Measurements from ENCODE around the gene NTHL1. TPM values are rescaled to one million over a fixed set of nuclear protein-coding genes. Genes with fewer than 3 reads are reported as not detected.
A peak's percentile ranks its signal among the peaks of the same experiment; 100 is the strongest.

NTHL1 gene
- total RNA-seq, 1 donor from 2014 or later = 44.0 TPM

- Histone ChIP-seq H3K4me3 (ENCODE audit: low read depth, low read length) (no peak overlapping the region), H3K36me3 (ENCODE audit: control insufficient read depth, insufficient read depth, low read length) (no peaks in the 10 kb centered on the region), H3K27me3 (ENCODE audit: control insufficient read depth, insufficient read depth, low read length) (no peaks in the 10 kb centered on the region)
- no peak for TF ChIP-seq CTCF (IDR thresholded peaks at IDR 0.05; ENCODE audit: insufficient read depth, low read length, severe bottlenecking)
- FAIRE-seq = no peak
- DNase-seq (ENCODE audit: low read depth) = no peak
Measured at GRCh38 chr16:2044541-2044940, 3.1 kb downstream of the NTHL1 start.

DNA sequence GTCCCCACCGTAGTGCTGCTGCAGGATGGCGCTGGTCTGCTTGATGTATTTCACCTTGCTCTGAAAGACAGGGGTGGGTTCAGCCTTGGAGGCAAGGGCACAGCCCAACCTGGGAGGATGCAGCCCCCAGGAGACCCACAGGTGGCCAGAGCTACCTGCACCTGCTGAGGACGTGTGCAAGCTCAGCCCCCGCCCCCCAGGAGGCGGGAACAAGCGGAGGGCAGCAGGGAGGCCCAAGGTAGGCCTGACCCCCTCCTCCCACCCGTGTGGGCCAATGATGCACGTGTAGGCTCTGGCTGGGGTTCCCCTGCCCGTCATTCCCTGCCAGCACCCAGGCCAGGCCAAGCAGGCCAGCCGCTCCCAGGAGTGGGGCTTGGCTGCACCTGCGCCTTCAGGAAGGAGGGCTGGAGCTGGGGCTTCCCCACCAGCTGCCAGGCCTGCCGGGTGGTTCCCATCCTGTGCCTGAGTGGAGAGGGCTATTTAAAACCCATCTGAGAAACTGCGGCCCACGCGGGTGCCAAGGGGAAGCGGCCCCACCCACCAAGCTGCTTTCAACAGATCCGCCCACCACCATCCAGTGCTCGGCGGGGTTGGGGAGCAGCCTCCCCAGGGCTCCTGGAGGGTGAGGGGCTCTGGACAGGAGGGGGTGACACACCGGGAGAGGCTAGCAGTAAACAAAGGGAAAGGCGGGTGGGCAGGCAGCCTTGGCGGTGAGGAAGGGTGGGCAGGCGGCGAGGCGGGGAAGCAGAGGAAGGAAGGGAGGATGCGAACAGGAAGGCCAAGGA is 3.8 kb downstream of the NTHL1 start:
- FAIRE-seq = no peak
- H3K4me3 ChIP-seq (ENCODE audit: low read depth, low read length) = no peak overlapping the region
- no peaks in the 10 kb centered on the region for H3K36me3 ChIP-seq (ENCODE audit: control insufficient read depth, insufficient read depth, low read length)
- no peak for TF ChIP-seq CTCF (IDR thresholded peaks at IDR 0.05; ENCODE audit: insufficient read depth, low read length, severe bottlenecking)
- no peaks in the 10 kb centered on the region for H3K27me3 ChIP-seq (ENCODE audit: control insufficient read depth, insufficient read depth, low read length)
- DNase-seq (ENCODE audit: low read depth) = no peak

- DNase-seq (ENCODE audit: low read depth) = peak; percentile 30
- TF ChIP-seq CTCF (IDR thresholded peaks at IDR 0.05; ENCODE audit: insufficient read depth, low read length, severe bottlenecking) = no peak
- Histone ChIP-seq H3K4me3 (ENCODE audit: low read depth, low read length) (no peak overlapping the region), H3K36me3 (ENCODE audit: control insufficient read depth, insufficient read depth, low read length) (no peaks in the 10 kb centered on the region), H3K27me3 (ENCODE audit: control insufficient read depth, insufficient read depth, low read length) (no peaks in the 10 kb centered on the region)
- no peak for FAIRE-seq
Measured at GRCh38 chr16:2042986-2043666, 4.5 kb downstream of the NTHL1 start.

DNA sequence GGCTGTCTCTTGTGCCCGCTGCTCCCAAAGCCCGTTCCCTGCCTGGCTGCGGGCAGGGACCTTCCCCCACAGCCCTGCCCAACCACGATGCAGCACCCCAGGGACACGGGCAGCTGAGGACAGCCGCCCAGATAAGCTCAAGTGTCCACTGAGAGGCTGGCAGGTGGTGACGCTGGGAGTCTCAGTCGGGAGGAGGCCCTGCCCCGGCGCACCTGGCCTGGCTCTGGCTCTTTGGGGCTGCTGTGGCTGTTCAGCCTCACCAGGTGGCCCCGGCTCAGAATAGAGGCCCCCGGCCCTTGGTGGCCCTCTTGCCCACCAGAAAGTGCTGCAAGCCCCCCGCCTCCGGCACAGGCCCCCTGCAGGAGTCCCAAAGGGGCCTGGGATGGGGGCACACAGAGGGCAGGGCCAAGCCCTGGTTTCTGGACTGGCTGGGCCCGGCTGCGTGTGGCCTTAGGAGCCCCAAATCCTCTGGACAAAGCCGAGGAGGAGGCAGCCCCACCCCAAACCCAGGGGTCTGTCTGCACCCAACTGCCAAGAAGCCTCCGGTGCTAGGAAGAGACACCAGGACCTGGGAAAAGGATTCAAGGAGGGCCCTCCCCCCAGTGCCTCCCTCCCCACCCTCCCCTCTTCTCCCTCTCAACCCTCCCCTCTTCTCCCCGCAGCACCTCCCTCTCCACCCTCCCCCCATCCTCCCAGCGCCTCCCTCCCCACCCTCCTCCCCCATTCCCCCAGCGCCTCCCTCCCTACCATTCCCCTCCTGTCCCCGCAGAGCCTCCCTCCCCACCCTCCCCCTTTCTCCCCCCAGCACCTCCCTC is 5.3 kb downstream of the NTHL1 start:
- DNase-seq (ENCODE audit: low read depth) (no peak), FAIRE-seq (no peak)
- H3K36me3 ChIP-seq (ENCODE audit: control insufficient read depth, insufficient read depth, low read length) = no peaks in the 10 kb centered on the region
- no peak for TF ChIP-seq CTCF (IDR thresholded peaks at IDR 0.05; ENCODE audit: insufficient read depth, low read length, severe bottlenecking)
- no peaks in the 10 kb centered on the region for H3K27me3 ChIP-seq (ENCODE audit: control insufficient read depth, insufficient read depth, low read length)
- H3K4me3 ChIP-seq (ENCODE audit: low read depth, low read length) = no peak overlapping the region

DNA sequence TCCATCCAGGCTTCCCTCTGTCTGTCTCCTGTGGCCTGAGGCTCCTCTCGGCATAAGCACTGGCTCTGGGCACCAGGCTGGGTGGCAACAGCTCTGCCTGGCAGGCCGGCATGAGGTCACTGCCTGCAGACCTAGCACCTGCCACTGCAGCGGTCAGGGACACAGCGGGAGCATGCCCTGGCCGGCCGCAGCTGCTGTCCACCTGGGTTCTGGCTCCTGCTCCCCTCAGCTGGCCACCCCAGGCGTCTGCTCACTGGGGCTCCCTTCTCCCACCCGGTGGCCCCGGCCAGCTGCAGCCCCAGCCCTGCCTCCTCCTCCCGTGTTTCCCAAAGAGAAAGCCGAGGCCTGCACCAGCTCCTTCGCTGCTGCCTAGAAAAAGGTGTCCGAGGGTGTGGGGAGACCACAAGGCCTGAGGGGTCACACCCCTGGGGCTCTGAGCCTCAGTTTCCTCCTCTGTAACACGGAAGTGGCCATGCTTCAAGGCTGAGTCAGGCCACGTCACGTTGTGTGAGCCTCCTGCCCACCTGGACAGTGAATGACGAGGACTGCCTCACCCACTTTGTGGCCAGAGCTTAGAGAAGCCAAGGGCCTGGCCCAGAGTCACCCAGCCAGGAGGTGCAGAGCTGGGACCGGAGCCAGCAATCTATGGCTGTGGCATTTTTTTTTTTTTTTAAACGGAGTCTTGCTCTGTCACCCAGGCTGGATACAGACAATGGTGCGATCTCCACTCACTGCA is 6.7 kb downstream of the NTHL1 start:
- FAIRE-seq (no peak), DNase-seq (ENCODE audit: low read depth) (peak; percentile 85)
- Histone ChIP-seq H3K27me3 (ENCODE audit: control insufficient read depth, insufficient read depth, low read length) (no peaks in the 10 kb centered on the region), H3K36me3 (ENCODE audit: control insufficient read depth, insufficient read depth, low read length) (peaks cover 2% of the 10 kb centered on the region), H3K4me3 (ENCODE audit: low read depth, low read length) (no peak overlapping the region)
- no peak for TF ChIP-seq CTCF (IDR thresholded peaks at IDR 0.05; ENCODE audit: insufficient read depth, low read length, severe bottlenecking)
